ENCODE results near the gene CDKN1C.

Gene CDKN1C

GRCh38 chr11:2904153-2905052 lies 18.8 kb upstream of the CDKN1C start:
- no peak for DNase-seq

DNA sequence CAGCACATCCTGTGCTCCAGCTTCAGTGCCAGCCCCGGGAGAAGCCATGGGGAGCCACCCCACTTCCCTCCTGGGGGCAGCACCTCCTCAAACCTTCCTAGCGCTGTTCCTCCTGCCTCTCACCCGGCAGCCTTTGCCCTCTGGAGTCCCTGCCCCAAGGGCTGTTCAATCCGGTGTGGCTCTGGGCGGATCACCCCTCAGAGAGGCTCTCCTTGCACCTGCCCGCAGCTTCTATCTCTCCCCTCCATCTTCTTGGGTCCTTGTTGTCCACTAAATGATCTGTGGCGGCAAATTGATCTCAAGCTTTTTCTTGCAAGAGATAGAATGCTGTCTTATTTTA lies 18.1 kb upstream of the CDKN1C start:
- DNase-seq, result no peak

DNA sequence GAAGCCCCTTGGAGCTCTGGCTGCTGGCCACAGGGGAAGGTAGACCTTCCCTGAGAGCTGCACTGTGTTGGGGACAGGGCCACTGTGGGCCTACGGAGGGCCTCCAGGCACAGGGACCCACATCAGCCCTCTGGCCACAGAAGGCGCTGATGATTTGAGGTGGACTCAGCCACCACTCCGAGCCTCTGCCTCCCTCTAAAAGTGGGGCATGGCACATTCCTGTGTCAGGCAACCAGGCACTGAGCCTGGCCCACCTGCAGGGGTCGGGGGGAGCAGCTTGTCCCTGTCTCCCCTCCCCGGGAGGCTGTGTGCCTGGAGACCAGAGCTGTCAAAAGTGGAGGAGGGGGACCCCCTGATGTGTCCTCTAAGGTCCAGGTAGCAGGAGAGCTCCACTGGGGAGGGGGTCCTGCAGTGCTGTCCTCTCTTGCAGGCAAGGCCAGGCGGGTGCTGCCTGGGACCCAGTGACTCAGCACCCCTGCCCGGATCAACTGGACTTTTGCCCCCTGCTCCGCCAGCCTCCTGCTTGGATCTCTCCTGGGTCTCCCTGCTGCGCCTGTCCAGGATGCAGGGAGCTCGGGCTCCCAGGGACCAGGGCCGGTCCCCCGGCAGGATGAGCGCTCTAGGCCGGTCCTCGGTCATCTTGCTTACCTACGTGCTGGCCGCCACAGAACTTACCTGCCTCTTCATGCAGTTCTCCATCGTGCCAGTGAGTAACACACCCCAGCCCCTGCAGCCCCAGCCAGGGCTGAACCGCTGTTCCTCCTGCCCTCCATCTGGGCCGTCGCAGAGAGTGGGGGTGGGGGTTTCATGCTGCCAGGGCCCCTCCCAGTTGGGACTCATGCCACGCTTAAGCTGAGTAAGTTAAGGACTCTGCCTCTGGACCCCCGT lies 17.5 kb upstream of the CDKN1C start:
- no peak for DNase-seq

GRCh38 chr11:2901854-2902783 lies 16.5 kb upstream of the CDKN1C start:
- peak; percentile 76 to 86 for DNase-seq

DNA sequence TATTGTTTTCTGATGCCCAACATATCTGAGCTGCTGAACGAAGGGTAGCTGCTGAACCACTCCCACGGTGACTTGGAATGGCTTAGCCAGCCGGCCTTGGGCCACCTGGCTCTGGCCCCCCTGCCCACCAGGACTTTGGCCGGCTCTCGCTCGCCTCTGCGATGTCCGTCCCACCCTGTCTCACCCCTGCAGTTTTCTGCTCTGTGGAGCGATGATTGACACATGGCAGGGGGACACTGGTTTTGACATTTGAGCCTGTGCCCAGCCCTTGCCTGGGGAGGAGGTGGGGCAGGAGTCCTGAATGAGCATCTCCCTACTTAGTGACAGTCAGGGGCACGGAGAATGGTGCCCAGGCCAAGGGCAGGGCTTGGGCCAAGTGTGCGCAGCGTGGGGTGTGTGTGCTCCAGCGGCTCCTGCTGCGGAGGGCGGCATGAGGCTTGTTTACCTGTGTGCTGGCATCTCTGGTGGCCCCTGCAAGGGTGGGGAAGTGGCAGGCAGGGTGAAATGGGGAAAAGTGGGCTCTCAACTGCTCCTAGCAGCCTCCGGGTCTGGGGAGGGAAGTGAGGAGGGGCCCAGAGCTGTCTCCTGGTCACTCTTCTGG lies 15.7 kb upstream of the CDKN1C start:
- no peak for DNase-seq

GRCh38 chr11:2899080-2899783 lies 13.7 kb upstream of the CDKN1C start:
- DNase-seq, result no peak

DNA sequence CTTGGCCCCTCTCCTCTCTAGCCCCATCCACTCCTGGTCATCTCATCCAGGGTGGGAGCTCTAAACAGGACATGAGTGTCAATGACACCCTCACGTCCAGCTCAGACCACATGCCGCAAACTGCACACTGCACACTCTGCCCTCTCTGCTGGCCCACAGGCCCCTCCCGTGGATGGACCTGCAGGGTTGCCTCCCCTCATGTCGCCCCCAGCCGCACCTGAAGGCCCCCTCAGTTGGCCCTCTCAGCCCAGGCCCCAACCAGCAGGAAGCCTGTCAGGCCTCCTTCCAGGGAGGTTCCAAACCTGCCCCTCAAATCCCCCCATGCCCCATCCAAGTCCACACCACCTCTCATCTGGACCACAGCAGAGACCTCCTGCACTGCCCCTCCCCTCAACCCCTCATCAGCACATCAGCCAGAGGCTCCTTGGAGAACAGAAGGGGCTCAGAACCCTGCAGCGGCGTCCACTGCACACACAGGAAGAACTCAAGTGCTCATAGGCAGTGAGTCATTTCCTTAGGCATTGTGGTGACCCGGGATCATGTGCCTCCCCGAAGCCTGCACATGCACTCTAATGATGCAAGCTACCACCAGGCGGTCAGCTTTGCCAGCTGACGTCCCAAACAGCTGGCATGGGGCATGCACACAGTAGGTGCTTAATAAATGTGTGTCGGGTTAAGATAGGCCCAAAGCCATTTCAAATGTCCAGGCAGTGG lies 12.9 kb upstream of the CDKN1C start:
- peak; percentile 61 to 83 for DNase-seq

DNA sequence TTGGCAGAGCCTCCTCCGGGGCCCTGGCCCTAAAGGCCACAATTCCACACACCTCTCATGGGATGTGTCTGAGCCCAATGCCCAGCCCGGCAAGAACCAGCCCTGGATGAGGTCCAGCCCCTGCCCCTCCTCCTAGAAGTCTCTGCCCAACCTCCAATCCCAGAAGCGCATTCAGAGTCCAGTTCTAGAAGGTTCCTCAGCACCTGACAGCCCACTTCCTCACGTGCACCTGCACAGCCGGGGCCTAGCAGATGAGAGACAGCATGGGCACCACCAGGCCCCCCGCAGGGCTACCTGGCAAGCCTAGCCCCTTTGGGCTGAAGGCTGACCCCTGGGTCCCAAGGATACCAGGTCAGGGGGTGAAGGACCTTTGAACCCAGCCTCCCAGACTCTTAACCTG lies 11.5 kb upstream of the CDKN1C start:
- no peak for DNase-seq

DNA sequence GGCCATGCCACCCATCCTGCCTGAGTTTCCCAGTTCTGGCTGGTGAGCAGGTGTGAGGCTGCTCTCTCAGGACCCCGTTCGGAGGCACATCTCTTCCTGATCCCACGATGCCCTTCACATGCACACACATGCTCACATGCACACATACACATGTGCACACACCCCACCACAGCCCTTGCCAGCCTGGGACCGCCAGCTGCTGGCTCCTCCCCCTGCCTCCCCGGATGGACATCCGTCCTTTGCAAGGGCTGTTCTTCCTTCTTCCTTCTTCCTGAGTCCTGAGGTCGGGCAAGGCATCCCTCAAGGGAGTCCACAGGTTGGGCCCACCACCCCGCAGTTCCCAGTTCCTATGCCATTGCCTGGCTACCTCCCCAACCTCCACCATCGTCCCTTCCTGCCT lies 10.5 kb upstream of the CDKN1C start:
- DNase-seq, result no peak

- DNase-seq, result no peak
Measured at GRCh38 chr11:2893935-2894334, 8.4 kb upstream of the CDKN1C start.

- no peak for DNase-seq
Measured at GRCh38 chr11:2892967-2893528, 7.5 kb upstream of the CDKN1C start.

DNA sequence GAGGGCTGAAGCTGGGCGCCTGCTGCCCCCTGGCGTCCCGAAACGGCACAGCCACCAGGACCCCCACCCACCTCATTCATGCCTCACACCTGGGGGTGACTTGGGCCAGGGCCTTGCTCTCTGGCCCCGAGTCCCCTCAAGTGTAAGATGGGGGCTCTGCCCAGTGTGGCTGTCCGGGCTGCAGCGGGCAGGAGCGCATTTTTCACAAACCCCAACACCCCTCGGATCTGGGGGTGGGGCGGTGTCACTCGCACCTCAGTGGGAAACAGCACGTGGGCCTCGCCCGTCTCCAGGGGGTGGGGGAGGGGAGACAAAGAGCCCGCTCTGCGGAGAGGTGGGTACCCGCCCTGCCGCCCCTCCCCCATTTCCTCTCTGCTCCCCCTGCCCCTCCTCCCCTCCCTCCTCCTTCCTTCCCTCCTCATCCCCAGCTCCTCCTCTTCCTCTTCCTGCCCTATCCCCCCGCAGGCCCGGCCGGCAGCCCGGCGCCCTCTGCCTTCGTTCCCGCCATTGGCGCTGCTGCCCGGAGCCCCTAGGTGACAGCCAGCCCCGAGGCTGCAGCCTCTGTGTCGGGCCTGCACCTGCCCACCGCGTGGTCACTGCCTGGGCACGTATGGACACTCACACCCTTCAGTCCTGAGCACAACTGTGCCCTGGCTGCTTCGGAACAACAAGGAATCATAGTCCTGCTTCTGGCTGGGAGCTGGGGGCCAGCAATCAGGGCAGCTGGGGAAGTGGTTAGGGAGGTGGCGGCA lies 6.8 kb upstream of the CDKN1C start:
- peak in 1 of 2 experiments; percentile 54 for DNase-seq

DNA sequence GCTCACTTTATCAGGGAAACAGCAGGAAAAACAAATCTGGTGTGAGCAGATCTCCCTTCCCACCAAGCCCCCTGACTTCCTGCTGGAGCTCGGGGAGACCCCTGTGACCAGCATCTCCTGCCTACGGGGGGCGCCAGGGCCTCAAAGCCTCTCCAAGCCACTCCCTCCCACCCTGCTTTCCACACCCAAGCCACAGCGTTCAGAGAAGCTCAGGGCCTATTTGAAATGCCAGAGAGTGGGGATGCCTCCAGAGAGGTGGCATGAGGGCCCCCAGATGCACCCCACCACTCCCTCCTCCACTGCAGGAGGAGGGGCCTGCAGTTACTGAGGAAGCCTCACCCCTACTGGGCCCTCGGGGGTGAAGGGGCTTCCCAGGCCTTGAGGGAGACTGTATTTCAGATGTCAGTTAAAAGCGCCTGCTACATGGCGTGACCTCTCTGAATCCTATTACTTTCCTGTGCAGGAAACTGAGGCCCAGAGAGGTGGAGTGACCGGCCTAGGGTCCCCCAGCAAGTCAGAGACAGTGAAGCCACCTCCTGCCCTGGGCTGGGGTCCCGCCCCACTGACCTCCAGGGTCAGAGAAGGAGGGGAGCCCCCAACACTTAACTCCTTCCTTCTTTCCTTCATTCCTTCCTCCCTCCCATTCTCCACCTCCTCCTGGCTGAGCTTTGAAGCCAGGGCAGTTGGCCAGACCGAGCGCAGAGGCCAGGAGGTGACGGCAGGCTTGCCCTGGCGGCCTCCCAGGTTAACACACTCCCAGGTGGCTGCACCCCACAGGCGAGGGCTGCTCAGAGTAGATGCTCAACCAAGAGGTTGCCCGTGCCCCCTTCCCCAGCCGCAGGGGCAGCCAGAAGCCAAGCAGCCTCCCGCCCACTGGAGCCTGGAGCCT lies 6.0 kb upstream of the CDKN1C start:
- no peak for DNase-seq

GRCh38 chr11:2890466-2891294 lies 5.1 kb upstream of the CDKN1C start:
- no peak for DNase-seq

GRCh38 chr11:2889362-2890273 lies 4.0 kb upstream of the CDKN1C start:
- no peak for DNase-seq

DNA sequence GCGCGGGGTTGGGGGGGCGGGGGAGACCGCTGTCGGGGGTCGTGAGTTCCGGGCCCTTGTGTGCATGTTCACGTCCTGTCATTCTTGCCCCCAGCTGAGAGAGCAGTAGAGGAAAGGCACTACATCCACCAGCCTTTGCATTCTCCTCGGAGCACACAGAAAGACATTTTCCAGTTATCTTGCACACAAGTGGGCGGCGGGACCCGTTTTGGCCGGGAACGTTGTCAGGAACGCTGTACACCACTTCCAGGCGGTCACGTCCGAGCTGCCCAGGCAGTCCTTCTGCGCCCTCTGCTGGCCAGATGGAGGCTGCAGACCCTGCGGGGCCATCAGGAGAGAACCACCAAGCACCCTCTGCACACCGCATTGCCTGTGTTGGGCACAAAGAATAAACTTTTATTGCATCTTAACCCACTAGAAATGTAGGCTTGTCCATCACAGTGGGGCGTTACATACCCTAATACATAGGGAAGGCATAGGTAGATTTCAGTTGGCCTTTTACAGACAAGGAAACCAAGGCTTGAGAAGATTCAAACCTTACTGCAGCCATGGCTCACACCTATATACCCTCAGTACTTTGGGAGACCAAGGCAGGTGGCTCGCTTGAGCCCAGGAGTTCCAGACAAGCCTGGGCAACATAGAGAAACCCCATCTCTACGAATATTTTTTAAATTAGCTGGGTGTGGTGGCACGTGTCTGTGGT lies 2.8 kb upstream of the CDKN1C start:
- DNase-seq, result peak; percentile 47 to 77
